Sciatic nerve (tissue), 1 donor: ENCODE data around the gene VSTM4. TPM values are rescaled to one million over a fixed set of nuclear protein-coding genes. Genes with fewer than 3 reads are reported as not detected.

Experiments
- microRNA-seq: library from miRNA; unstranded; fragments of <30 nt; microRNA quantifications from one replicate; pipeline ENCODE4 v1.2.0, GENCODE V29; 2020
- total RNA-seq: library from RNA; stranded (reverse); fragmentation: NEBNext Ultra II Directional; extraction: Animal tissue kit (Norgen Biotek cat#: 25700); gene quantifications from one replicate; pipeline ENCODE4 v1.2.1, GENCODE V29; 2021
- donor health status: DM: no; HTN: no; CAD: no.

Gene VSTM4
- total RNA-seq, 1 donor from 2014 or later = 16.4 TPM

Small RNA genes lying within 50 kb of the gene (microRNA-seq; reads per million reads assigned to microRNA genes)
- not detected for gene MIR4294

Other genes with a start within 250 kb of the VSTM4 start
- not detected for gene LRRC18, start 175.7 kb downstream of the VSTM4 start, total RNA-seq
- gene FAM170B, start 18.5 kb upstream of the VSTM4 start, total RNA-seq = not detected
- 35.1 TPM for gene TMEM273, start 72.9 kb upstream of the VSTM4 start, total RNA-seq
- gene C10orf71, start 183.6 kb upstream of the VSTM4 start, total RNA-seq = 0.18 TPM